GM12891 (cell line): ENCODE results near the gene ARG2.

Experiments
- POLR2A ChIP-seq: IDR thresholded peaks from 2 replicates; pipeline ENCODE4 v1.6.1; 2011; ENCODE audit warnings: low read depth, low read length, control low read depth
- POLR2AphosphoS5 ChIP-seq: IDR thresholded peaks from 2 replicates; pipeline ENCODE4 v1.6.1; 2011; ENCODE audit warnings: low read depth, low read length, control low read depth
- SPI1 ChIP-seq: IDR thresholded peaks from 2 replicates; pipeline ENCODE4 v1.6.1; 2011; ENCODE audit warnings: low read depth, low read length, control low read depth

GRCh38 chr14:67641480-67641879 lies 21.8 kb downstream of the ARG2 start:
- TF ChIP-seq POLR2A (no peak), POLR2AphosphoS5 (no peak), SPI1 (no peak)
